OCI-LY3 (cell line): Measurements from ENCODE around the gene DISP1.

Experiments used
- CTCF ChIP-seq: fragments of 200-600, 300-600 bp; sonication (generic); IDR thresholded peaks from 2 replicates; pipeline ENCODE4 v1.5.1; 2014; ENCODE audit warnings: antibody characterized with exemption, low read length, low read depth
- EZH2phosphoT487 ChIP-seq: fragments of 200-600 bp; shearing (Covaris generic); IDR thresholded peaks from 2 replicates; pipeline ENCODE4 v1.6.1; 2018; ENCODE audit warnings: antibody characterized with exemption, mixed run types, low read depth

- TF ChIP-seq CTCF (no peak), EZH2phosphoT487 (no peak)
These were observed 15.0 kb downstream of the DISP1 start for GRCh38 chr1:222829868-222830267.
